HG03108 (cell line): ENCODE measurements around the gene RASAL2.
"Not testable (repeated sequence)": the region's sequence is repeated elsewhere in the genome, so short reads cannot be mapped to it uniquely, and the experiment has no call there.

ENCODE experiments used
- ATAC-seq: cut with Tn5 transposase; IDR thresholded peaks from one replicate; pipeline ENCODE4 v1.9.1; 2021; ENCODE audit warnings: moderate library complexity; ENCODE audit not compliant: unreplicated experiment

The RASAL2 gene

DNA sequence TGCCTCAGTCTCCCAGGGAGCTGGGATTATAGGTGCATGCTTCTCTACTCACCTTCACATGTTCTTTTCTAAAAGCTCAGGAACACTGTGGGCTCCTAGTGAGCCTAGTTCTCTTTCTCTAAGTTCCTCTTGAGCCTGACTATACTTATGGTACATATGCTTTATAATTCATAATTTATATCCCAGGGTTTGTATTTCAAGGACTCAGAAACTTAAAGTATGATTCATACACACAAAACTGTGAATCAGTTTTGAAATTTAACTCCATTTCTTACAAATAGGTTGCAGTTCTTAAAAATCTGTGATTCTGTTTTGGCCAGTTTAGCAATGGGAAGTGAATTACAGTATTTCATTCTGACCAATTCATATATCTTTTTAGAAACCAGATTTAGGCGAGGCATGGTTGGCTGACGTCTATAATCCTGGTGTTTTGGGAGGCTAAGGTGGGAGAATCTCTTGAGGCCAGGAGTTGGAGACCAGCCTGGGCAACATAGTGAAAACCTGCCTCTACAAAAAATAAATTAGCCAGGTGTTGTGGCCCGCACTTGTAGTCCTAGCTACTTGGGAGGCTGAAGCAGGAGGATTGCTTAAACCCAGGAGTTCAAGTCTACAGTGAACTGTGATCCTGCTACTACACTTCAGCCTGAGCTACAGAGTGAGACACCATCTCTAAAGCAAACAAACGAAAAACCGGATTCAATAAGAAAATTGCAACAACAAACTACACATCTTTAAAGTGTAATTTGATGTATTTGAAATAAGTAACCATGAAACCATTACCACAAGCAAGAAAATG lies 15.6 kb downstream of the RASAL2 start:
- ATAC-seq = no peak

DNA sequence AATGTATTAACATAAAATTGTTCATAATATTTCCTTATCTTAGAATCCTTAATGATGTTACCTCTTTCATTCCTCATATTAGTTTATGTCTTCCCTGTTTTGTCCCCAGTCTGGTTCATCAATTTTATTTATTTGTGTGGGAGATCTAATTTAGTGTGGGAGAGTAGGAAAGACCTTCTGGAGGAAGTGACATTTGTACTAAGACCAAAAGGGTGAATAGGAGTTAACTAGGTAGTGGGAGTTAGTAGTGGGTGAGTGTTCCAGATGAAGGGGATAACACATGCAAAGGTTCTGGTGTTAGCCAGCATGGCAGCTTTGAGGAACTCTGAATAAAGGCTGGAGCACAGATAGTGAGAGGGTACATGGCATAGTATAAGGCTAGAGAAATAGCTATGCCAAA lies 21.4 kb downstream of the RASAL2 start:
- no peak for ATAC-seq

DNA sequence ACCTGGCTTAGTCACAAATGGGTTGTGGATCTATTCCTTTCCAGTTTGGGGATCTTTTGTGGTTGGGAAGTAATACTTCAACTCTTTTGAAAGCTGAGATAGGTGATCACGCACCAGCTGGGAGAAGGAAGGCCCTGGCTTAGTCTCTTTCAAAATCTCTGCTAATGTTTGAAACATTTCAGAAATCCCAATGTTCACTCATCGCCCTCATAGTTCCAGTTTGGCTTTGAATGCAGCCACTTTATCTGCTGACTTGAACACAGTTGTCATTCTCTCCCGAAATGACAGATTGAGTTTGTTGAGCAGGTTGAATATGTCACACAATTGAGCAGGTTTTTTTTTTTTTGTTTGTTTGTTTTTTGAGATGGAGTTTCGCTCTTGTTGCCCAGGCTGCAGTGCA lies 24.6 kb downstream of the RASAL2 start:
- ATAC-seq = no peak

DNA sequence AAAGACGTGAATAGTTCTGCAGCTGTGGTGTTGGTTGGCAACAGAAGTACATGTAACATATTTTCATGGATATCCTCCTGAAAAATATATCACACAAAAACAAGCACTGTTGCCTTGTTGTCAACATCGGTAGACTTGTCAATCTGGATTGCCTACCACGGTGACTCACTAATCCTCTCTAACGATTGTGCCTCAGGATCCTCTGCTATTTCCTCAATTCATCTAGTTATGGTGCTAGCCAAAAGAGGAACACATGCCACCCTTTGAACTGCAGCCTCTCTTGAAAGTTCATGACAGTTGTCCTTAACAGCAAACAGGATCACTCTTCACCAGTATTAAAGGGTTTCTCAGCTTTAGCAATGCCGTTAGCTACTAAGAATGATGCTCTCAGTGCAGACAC lies 25.7 kb downstream of the RASAL2 start:
- no peak for ATAC-seq

DNA sequence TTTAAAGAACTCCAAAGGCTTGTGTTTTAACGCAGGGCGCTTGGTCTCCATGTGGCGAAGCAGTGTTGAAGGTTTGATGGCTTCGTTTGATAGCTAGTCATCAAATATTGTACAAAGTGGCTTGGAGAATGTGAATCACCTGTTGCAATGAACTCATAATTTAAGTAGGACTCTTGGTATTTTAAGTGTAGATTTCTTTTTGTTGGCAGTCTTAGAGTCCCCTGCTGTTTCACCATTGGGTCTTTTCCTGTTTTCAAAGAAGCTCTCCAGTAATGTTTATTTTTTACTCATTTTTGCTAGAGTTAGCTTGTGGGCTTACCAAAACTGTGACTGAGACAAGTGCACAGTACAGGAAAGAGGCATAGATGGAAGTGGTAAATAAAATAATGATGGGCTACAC lies 26.2 kb downstream of the RASAL2 start:
- no peak for ATAC-seq

DNA sequence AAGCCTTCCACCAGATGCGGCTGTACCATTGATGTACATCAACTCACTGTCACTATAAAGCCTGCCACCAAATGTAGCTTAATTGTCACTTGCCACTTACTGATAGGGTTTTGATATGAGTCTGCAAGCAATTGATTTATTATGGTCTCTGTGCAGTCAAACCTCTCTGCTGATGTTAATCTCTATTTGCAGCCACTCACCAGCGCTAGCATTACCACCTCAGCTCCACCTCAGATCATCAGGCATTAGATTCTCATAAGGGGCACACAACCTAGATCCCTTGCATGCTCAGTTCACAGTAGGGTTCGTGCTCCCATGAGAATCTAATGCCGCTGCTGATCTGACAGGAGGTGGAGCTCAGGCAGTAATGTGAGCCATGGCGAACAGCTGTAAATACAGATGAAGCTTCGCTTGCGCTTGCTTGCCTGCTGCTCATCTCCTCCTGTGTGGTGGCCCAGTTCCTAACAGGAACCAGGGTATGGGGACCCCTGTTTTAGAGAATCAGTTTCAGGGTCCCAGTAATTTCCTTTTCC lies 26.7 kb downstream of the RASAL2 start:
- ATAC-seq = not testable (repeated sequence)

DNA sequence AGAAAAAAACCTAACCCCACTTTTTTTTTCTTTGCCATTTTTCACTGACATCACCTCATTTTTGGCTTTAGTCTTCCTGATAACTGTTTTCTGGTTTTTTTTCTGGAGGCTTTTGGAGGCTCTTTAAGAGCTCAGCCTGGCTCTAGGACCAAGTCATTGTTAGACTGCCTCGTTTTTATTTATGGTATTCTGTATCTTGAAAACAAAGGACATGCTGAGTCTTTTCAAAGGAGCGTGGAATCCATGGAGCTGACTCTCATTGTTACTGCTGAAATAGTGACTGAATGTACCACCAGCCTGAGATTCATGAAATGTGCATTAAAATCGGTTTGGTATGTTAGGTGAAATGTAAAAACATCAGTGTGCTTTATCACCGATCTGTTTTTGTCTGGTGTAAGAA lies 28.0 kb downstream of the RASAL2 start:
- no peak for ATAC-seq

DNA sequence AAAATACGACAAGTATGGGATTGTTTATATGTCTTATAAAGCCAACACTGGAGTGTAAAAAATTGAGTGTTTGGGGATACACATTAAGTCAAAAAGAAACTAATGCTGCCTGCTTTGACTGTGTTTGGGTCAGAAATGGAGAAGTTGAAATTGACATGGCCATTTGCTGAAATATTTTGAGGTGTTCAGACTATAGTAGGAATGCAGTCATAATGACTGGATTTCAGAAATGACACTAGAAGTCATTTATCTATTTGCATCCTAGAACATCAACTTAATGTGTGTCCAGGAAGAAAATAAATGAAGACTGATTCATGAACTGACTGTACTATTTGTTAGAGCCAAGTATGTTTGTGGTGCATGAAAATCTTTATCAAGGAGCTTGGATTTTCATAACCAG lies 28.4 kb downstream of the RASAL2 start:
- no peak for ATAC-seq

DNA sequence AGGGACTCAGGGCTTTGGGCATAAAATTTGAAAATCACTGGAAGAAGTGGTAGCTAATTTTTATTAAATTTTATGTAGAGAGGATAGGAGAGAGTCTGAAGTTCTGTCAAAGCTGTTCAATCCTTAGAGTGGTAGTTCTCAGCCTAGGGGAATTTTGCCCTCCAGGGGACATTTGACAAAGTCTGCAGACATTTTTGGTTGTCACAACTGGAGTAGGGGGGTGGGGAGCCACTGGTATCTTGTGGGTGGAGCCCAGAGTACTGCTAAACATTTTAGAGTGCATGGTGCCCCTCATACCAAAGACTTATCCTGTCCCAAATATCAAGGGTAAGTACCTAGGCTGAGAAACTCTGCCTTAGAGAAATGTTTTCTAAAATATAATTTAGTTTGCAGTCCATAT lies 30.2 kb downstream of the RASAL2 start:
- ATAC-seq = no peak

DNA sequence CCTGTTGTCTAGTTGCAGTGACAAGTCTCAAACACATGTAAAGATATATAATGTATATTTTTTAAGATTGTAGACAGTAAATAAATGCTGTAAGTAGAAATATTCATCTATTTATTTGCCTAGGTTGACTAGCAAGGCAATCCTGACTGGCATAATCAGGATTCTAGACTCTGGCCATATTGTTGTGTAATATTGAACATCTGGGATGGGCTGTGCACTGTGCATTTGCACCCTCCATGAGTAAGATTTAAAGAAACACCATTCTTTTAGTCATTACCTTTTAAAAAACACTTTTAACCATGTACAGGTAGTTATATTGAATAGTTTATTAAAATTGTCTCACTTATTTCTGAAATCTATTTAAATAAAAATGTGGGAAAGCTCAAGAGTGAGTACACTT lies 32.4 kb downstream of the RASAL2 start:
- no peak for ATAC-seq

DNA sequence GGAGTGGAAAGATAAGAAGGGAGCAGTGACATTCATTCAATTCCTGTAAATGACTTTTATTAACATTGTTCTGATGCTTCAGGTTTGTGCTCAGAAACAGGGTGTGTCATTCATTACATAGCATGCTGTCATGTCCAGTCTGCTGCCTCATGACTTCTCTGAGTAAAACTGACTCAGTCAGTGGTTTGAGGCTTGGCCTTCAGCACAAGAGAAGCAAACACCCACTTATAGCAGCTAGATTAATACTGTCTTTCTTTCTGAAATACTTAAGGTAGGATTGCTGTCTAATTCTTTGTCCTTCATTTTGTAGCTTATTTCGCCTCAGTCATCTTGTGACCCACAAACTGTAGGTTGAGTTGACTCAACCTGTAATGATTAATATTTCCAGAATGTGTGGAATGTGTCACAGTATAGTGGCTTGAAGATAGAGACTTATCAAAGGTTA lies 32.9 kb downstream of the RASAL2 start:
- ATAC-seq = no peak

DNA sequence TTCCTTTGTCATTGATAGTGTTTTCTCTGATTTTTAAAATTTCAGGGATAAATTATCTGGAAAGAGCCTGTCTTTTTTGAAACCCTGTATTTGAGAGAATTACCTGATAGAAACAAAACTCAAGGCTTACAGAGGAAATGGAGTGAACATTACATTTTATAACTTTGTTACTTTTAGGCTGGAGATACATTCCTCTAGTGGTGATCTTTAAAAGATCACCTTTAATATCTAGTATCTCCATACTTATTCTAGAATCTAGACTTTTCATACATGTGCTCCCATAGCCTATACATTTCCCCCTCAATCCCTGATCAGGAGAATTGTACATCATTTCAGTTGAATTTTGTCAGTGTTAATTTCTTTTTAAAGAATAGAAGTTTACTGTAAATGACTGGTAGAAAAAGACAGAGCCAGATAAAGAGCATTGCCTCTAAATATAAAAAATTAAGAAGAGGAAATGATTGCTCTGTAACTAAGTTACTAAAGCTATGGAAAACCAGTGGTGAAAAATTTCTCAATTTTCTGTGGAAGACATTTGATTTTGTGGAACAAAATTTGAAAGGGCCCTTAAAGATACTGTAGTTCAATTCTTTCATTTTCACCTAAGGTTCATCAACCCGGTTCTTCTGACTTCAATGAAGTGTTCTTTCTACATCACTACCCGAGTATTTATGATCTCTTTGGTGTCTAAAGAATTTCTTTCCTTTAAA lies 33.7 kb downstream of the RASAL2 start:
- ATAC-seq = no peak

DNA sequence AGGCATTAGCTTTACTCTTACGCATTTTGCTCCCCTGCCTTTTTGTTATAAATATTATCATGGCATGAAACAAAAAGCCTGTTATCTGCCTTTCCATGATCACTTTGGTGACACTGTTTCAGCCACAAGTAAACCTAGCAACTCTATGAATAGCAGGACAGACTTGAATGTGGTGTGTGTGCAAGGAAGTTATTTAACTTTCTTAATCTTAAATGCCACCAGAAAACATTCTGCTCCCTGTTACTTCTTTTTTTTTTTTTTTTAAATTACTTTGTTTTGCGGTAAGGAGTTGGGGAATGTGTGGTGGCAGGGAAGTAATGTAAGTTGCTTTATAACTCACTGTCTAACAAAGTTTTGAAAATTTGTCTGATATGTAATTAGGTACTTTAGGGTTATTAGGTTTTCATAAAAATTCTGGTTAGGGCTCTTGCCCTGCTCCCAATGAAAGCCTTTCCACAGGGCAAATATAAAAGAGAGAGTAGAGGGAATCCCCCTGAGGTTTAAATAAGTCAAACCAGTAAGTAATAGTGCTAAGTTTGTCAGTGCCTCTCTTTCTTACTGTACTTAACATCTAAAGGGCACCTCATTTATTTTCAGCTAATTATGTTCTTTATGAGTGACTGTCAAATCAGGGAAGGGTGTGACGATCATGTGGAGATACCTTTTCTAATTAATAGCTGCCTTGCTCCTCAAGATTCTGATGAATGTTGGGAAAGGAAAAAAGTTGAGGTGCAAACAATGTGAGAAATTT lies 39.5 kb downstream of the RASAL2 start:
- no peak for ATAC-seq

DNA sequence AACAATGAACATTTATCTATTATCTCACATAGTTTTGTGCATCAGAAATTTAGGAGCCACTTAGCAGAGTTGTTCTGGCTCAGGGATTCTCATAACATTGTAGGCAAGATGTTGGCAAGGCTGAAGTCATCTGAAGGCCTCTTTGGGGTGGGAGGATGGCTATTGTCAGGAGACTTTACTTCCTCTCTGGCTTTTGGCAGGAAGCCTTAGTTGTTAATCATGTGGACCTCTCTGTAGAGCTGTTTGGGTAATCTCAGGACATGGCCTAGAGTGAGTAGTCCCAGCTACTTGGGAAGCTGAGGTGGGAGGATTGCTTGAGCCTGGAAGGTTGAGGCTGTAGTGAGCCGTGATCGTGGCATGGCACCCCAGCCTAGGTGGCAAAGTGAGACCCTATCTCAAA lies 40.2 kb downstream of the RASAL2 start:
- ATAC-seq = no peak

DNA sequence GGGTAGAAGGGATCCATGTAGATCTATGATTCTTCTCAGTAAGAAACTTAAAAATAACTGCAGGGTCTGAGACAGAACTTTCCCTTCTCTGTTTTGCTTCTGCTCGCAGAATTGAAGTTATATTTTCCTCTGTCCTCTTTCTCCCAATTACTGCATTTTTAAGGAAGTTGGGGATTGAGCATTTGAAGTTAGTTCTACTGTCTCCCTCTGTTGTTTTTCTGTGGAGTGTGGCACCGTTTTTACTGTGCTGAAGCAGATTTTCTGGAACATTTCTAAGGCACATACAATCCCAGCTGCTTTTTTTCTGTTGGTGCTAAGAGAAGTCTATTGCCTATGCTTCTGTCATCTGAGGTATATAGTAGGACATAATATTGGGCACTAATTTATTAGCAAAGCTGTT lies 43.3 kb downstream of the RASAL2 start:
- ATAC-seq = no peak

DNA sequence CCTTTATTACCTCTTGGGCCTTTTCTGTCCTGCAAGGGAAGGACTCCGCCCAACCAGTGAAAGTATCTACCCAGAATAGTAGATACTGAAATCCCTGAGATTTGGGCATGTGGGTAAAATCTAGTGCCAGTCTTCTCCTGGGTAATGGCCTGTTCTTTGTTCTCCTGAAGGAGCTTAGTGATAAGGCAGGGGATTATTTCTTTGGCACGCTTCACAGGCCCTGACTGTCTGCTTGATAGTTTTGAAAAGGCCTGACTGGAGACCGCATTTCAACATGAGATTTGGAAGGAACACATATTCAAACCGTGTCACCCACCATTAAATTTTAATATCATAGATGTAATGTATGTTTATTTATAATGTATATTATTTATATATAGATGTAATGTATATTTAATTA lies 48.9 kb downstream of the RASAL2 start:
- no peak for ATAC-seq

DNA sequence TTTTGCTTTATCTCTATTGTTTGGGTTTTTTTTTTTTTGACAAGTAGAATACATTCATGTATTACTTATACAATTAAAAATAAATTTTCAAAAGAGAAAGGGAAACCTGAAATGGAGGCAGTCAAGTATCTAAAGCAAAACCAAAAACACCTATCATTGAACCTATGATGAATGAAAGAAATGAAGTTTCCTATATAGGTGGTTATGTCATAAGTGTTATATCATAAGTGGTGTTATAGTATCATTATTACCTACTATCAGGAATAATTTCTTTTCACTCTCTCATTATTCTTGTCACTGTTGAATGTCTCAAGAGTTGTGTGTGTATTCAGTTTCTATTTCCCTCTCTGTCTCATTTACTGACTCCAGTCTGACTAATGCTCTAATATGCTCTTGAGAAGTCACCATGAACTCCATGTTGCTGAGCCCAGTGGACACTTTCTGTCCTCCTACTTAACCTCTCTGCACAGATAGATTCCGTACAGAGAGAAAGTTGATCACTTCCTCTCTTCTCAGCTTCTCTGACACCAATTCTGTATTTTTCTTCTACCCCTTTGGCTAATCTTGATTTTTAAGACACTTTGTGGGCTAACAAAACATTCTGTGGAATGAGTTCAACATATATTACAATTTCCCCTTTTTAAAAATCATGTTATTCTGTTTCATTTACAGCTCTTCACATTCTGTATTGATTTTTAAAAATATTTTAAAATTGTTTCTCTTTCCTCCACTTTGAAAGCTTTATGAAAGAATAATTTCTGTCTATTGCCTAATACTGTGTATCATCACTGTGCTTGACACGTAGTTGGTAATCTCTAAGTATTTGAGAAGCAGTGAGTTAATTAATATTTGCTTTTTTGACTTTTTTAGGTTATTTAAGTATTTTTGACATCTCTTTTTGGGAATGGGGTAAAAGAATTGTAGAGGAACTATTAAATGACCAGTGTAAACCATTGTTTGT lies 50.1 kb downstream of the RASAL2 start:
- ATAC-seq = no peak

DNA sequence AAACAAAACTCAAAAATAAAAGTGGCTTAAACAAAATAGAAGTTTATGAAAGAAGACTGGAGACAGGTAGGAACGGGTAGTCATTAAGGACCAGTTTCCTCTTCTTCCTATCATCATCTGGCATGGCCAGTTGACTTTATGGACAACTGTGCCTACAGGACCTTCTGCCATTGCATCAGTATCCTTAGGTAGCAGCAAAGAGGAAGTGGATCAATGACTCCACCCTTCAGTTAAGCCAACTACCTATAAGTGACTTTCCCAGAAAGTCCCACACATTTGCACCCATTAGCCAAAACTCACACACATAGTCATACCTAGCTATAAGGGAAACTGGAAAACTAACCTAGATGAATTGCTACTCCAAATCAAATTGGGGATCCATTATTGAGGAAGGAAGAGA lies 51.7 kb downstream of the RASAL2 start:
- no peak for ATAC-seq

DNA sequence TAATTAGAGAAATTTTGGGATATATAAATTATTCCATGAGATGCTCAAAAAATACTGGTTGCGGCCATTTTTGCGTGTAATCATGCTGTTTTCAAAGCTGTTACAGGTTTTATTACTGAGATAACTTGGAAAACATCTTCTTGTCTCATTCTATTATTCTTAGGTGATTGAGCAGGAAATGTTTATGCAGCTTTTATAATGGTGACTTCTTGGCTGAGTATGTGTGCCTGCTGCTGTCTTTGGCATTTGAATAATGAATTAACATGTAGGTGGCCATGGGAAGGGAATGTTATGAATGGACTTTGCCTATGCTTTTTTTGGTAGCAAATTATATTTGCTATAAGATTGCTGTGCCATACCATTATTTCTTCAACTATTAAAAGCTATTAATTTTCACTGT lies 52.5 kb downstream of the RASAL2 start:
- ATAC-seq = no peak

DNA sequence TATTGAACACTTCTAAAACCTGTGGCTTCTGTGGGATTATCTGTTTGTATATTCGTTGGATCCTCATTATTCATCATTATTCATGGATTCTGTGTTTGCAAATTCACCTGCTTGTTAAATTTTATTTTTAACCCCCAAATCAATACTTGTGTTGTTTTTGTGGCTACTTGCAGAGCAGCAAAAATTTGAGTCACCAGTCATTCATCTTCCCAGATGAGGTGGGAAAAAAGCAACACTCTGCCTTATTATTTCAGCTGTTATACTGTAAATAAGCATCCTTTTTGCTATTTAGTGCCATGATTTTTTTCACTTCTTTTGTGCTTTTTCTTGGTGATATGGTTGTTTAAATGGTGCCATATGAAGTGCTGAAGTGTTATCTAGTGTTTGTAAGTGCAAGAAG lies 56.7 kb downstream of the RASAL2 start:
- ATAC-seq = no peak
